GM23248 (cell line): ENCODE measurements around the gene CKAP2.

ENCODE experiments used
- EZH2 ChIP-seq: fragments of 200-600 bp; sonication (generic); IDR thresholded peaks from 2 replicates; pipeline ENCODE4 v1.6.1; 2018; ENCODE audit warnings: antibody characterized with exemption, mild to moderate bottlenecking; ENCODE audit not compliant: insufficient read depth, poor library complexity, severe bottlenecking
- EZH2phosphoT487 ChIP-seq: fragments of 200-600 bp; sonication (generic); IDR thresholded peaks from 2 replicates; pipeline ENCODE4 v1.6.1; 2018; ENCODE audit warnings: antibody characterized with exemption, moderate library complexity, mild to moderate bottlenecking, low read depth; ENCODE audit not compliant: insufficient read depth

DNA sequence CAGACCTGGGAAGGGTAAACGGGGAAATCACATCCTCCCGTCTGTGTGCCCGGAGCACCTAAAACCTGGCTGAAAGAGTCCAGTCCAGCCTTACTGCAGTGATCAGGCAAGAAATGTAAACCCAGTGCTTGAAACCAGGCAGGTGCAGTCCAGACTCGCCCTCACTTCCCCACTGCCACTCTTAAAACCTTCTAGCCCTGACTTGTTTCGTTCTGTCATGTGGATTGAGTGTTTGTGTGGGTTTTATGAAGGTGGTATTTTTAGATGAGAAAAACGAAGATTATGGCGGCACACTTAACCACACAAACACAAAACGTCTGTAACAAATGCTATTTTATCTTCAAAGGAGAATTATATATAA lies 839 bp upstream of the CKAP2 start:
- TF ChIP-seq EZH2phosphoT487 (no peak), EZH2 (no peak)
